Erythroblast (primary cell): ENCODE results near the gene MUS81.
A peak's percentile ranks its signal among the peaks of the same experiment; 100 is the strongest.
"Not testable (repeated sequence)": the region's sequence is repeated elsewhere in the genome, so short reads cannot be mapped to it uniquely, and the experiment has no call there.

Source experiments
- DNase-seq, 2 experiments: peaks; one replicate each; lab custom pipeline; 2025; lab: John Stamatoyannopoulos, UW
- GATA1 ChIP-seq: IDR thresholded peaks from 2 replicates; pipeline ENCODE4 v1.6.1; 2011; ENCODE audit warnings: low read depth, mild to moderate bottlenecking, control low read depth, low read length, moderate library complexity
- POLR2A ChIP-seq: IDR thresholded peaks from 2 replicates; pipeline ENCODE4 v1.6.1; 2011; ENCODE audit warnings: mild to moderate bottlenecking, low read length

Gene MUS81

DNA sequence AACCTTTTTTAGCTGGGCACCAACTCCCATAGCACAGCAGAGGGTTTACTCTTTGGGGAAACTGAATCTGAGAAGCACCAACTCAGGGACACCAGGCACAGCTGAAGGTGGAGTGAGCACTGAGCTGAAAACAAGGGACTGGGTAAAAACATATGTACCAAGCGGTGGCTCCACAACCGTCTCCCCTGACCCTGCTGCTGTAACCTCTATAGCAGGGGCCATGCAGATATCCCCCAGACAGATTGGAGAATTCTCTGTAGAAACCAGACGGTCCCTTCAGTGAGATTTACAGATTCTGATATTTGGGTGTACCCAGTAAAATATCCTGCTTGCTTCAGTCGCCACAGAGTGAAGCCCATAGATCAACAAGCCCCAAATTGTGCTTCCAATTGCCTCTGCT lies 30.8 kb upstream of the MUS81 start:
- TF ChIP-seq GATA1 (no peak), POLR2A (no peak)
- DNase-seq, result no peak

DNA sequence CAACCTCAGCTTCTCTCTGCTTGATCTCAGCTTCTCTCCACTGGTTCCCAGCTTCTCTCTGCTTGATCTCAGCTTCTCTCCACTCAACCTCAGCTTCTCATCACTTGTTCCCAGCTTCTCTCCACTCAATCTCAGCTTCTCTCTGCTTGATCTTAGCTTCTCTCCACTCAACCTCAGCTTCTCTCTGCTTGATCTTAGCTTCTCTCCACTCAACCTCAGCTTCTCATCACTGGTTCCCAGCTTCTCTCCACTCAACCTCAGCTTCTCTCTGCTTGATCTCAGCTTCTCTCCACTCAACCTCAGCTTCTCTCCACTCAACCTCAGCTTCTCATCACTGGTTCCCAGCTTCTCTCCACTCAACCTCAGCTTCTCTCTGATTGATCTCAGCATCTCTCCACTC lies 28.0 kb upstream of the MUS81 start:
- not testable (repeated sequence) for DNase-seq

DNA sequence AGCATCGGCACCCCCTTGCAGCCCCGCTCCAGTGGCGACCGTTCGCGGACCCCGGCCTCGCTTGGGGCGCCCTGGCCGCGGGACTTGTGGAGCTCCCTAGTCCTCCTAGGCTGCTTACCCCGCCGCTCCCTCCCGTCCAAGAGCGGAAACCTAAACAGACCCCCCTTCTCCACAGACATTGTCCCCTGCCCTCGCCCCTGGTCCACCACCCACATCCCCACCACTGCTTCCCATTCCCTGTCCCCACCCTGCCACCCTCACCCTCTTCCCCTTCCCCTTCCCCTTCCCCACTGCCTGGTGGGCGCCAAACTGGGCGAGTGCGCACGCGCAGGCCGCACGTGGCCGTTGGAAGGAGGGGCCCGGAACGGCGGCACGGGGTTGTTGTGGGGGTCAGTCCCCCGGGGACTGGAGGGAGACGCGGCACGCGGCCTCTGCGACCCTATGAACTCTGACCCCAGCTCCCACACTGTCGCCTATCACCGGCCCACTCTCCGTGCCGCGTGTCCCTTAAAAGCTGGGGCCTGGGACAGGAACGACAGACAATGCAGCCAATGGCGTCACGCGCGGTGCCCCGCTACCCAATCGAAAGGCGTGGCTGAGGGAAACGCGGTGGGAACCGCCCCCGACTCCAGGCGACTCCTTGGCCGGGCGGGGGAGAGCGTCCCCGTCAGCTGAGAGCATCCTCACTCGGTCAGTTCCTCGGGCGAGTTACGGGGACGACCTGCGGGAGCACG lies 26.8 kb upstream of the MUS81 start, which contains the start of gene SNX32:
Gene SNX32, plus strand, starts transcription at position 667 of the 734 bp plus-strand sequence. CDS start 103 bp downstream, outside the sequence.
- TF ChIP-seq POLR2A (no peak), GATA1 (no peak)

DNA sequence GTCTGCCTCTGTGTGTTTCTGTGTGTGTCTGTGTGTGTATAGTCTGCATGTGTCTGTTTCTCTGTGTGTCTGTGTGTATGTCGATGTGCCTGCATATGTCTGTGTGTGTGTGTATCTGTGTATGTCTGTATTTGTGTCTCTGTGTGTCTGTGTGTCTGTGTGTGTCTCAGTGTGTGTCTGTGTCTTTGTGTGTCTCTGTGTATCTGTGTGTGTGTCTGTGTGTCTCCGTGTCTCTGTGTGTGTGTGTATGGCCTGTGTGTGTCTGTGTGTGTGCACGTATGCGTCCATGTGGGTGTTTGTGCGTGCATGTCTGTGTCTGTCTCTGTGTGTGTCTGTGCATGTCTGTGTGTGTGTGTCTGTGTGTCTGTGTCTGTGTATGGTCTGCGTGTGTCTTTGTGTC lies 26.0 kb upstream of the MUS81 start:
- DNase-seq, result peak in 1 of 2 experiments; percentile 40
- TF ChIP-seq POLR2A (no peak), GATA1 (no peak)

More for the DNA sequence above, 26.8 kb upstream of the MUS81 start, which contains the start of gene SNX32:
- DNase-seq, result peak; percentile 95 to 97

- TF ChIP-seq POLR2A (no peak), GATA1 (no peak)
Observed at GRCh38 chr11:65842144-65842543, 18.1 kb upstream of the MUS81 start.

GRCh38 chr11:65843811-65844210 lies 16.4 kb upstream of the MUS81 start:
- DNase-seq, result no peak
- no peak for TF ChIP-seq POLR2A
- no peak for TF ChIP-seq GATA1

More at GRCh38 chr11:65842144-65842543, 18.1 kb upstream of the MUS81 start:
- no peak for DNase-seq

DNA sequence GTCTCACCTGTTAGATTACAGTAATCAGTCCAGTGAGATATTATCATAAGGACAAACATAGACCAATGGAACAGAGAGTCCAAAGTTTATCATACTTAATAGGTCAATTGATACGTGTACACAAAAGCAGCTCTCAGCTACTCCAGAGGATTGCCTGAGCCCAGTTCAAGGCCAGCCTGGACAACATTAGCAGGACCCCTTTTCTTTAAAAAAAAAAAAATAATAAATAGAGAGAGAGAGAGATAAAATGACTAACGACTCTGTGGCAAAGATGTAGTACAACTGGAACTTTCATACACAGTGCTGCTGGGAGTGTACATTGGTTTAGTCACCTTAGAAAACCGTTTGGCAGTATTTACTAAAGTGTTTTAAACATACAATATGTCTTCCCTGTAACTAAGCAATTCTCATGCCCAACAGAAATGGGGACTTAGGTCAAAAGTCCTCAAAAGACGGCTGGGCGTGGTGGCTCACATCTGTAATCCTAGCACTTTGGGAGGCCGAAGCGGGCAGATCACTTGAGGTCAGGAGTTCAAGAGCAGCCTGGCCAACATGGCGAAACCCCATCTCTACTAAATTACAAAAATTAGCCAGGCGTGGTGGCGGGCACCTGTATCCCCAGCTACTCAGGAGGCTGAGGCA lies 15.9 kb upstream of the MUS81 start:
- DNase-seq, result no peak
- TF ChIP-seq GATA1 (no peak), POLR2A (no peak)

- no peak for TF ChIP-seq GATA1
- no peak for TF ChIP-seq POLR2A
Observed at GRCh38 chr11:65847746-65848145, 12.5 kb upstream of the MUS81 start.

DNA sequence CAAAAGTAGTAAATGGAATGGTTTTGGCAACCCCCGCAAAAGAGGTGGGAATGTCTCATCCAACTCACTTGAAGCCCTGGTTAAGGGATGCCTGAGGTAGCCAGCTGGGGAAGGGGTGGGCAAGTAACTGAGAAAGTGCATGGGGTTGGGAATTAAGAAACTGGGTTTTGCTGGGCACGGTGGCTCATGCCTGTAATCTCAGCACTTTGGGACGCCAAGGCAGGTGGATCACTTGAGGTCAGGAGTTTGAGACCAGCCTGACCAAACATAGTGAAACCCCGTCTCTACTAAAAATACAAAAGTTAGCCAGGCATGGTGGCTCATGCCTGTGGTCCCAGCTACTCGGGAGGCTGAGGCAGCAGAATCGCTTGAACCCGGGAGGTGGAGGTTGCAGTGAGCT lies 11.5 kb upstream of the MUS81 start:
- not testable (repeated sequence) for DNase-seq

More at GRCh38 chr11:65847746-65848145, 12.5 kb upstream of the MUS81 start:
- no peak for DNase-seq

DNA sequence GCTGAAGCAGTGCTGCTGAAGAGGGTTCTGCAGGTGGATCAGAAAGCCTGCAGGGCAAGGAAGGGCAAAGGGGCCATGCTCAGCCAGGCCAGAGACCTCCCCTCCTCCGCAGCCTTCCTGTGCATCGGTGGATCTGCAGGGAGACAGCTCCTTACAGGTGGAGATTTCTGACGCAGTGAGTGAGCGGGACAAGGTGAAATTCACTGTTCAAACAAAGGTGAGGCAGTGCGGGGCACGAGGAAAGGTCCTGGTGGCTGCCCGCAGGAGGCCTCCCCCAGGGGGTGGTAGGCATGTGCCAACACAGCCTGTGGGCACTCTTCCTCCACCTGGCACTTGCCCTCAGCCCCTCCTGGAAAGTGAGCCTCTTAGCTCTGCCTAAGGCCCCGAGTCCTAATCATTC lies 10.9 kb upstream of the MUS81 start:
- TF ChIP-seq POLR2A, result no peak
- no peak for TF ChIP-seq GATA1
- no peak for DNase-seq

GRCh38 chr11:65849771-65850216 lies 10.4 kb upstream of the MUS81 start:
- DNase-seq, result no peak
- TF ChIP-seq GATA1 (no peak), POLR2A (no peak)

GRCh38 chr11:65850217-65851082 lies 9.8 kb upstream of the MUS81 start:
- TF ChIP-seq POLR2A (peak; percentile 15), GATA1 (no peak)

GRCh38 chr11:65851083-65851579 lies 9.1 kb upstream of the MUS81 start:
- TF ChIP-seq POLR2A (no peak), GATA1 (no peak)
- DNase-seq, result peak; percentile 47 to 58

More at GRCh38 chr11:65850217-65851082, 9.8 kb upstream of the MUS81 start:
- no peak for DNase-seq

DNA sequence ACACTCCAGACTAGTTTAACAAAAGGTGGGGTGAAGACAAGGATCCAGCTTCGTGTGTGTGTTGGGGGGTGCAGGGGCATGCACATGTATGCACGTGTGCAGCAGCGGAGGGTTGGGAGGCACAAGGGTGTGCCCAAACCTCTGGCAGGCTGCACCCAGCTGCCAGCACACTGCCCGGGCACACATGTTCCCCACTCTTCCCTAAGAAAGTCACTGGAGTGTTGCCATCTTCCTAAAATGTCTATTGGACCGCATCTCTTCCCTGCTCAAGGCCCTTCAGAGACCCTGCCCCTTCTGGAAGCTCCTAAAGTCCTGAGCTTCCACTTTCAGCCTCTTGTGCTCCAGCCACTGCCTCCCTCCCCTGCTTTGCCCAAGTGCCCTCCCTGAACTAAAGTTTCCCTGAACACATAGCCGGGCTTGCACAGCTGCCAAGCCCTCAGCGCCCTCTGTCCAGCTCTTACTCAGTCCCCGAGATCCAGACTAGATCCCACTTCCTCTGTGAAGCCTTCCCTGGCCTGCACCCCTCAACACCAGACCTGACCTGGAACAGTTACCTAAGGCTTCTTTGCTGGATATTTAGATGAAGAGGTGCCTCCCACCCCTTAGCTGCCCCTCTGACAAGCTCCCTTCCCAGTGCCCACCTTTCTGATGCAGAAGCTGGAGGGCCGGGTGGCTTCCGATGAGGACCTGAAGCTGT lies 8.3 kb upstream of the MUS81 start:
- DNase-seq, result no peak
- TF ChIP-seq POLR2A, result peak; percentile 16
- TF ChIP-seq GATA1, result no peak
